BJ (cell line): ENCODE measurements around the gene TNRC18. TPM values are rescaled to one million over a fixed set of nuclear protein-coding genes. Genes with fewer than 3 reads are reported as not detected.
"Not testable (repeated sequence)": the region's sequence is repeated elsewhere in the genome, so short reads cannot be mapped to it uniquely, and the experiment has no call there.

Source experiments
- CTCF ChIA-PET: fragments of 350-600 bp; formaldehyde crosslinking; extraction: SDS; loops from one replicate; lab custom pipeline; 2021; ENCODE audit warnings: antibody characterized with exemption, inconsistent platforms; lab: Yijun Ruan, JAX
- POLR2A ChIA-PET: fragments of 300-600 bp; sonication (Branson Sonifier 250); formaldehyde crosslinking; extraction: SDS; loops from one replicate; lab custom pipeline; 2021; ENCODE audit warnings: antibody characterized with exemption; lab: Charles Lee
- DNase-seq: peaks from one replicate; pipeline ENCODE4 v3.0.0-alpha.2; 2011; ENCODE audit warnings: low read depth
- H3K27me3 ChIP-seq: 2 replicates; pipeline ENCODE4 v1.6.0; 2011; ENCODE audit warnings: low read length; ENCODE audit not compliant: control insufficient read depth, insufficient read depth
- H3K36me3 ChIP-seq: 2 replicates; pipeline ENCODE4 v1.5.1; 2011; ENCODE audit warnings: low read length; ENCODE audit not compliant: control insufficient read depth, insufficient read depth
- H3K4me3 ChIP-seq: 2 replicates; pipeline ENCODE4 v1.5.1; 2011; ENCODE audit warnings: low read depth, mild to moderate bottlenecking, control low read depth, low read length
- polyA plus RNA-seq: library from polyadenylated mRNA; depleted of rRNA; stranded (reverse); fragments of >200 nt; gene quantifications from 2 replicates; pipeline ENCODE4 v1.2.3, GENCODE V29; 2011
- TF ChIP-seq, protein P1 (sequence below): IDR thresholded peaks from 2 replicates; pipeline ENCODE4 v1.5.1; 2011; ENCODE audit warnings: low read depth, mild to moderate bottlenecking, control low read depth, inconsistent platforms, low read length, moderate library complexity; ENCODE audit not compliant: insufficient read depth

TNRC18 gene
- polyA plus RNA-seq, 1 experiment = 20.1 TPM

DNA sequence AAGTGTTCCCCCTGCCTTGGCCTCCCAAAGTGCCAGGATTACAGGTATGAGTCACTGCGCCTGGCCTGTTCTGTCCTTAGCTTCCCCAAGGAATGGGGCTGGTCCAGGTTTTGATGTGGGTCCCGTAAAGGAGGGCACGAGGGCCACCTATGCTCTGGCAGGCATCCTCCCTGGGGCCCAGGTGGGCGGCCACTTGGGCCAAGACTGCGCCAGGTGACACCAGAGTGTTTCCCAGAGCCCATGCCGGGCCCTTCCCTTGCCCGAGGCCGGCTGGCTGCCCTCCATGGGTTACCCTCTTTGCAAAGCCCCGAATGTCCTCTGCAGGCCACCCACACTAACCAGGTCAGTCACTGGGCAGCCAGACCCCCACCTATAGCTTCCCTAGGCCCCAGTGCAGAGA is 118.6 kb downstream of the TNRC18 start:
- H3K27me3 ChIP-seq, H3K4me3 ChIP-seq, DNase-seq, POLR2A ChIA-PET: not testable (repeated sequence)
- H3K36me3 ChIP-seq = peaks cover 13% of the 10 kb centered on the region
- CTCF ChIA-PET = interaction anchor here (0.8 kb wide), 1 partner anchor 185 kb away, joined by 3 read pairs; no protein-coding TSS in a partner anchor

- ChIA-PET CTCF (no interaction called here), POLR2A (no interaction called here)
- Histone ChIP-seq H3K27me3 (no peaks in the 10 kb centered on the region), H3K36me3 (peaks cover 10% of the 10 kb centered on the region), H3K4me3 (no peak overlapping the region)
- no peak for DNase-seq
- TF ChIP-seq, protein P1, sequence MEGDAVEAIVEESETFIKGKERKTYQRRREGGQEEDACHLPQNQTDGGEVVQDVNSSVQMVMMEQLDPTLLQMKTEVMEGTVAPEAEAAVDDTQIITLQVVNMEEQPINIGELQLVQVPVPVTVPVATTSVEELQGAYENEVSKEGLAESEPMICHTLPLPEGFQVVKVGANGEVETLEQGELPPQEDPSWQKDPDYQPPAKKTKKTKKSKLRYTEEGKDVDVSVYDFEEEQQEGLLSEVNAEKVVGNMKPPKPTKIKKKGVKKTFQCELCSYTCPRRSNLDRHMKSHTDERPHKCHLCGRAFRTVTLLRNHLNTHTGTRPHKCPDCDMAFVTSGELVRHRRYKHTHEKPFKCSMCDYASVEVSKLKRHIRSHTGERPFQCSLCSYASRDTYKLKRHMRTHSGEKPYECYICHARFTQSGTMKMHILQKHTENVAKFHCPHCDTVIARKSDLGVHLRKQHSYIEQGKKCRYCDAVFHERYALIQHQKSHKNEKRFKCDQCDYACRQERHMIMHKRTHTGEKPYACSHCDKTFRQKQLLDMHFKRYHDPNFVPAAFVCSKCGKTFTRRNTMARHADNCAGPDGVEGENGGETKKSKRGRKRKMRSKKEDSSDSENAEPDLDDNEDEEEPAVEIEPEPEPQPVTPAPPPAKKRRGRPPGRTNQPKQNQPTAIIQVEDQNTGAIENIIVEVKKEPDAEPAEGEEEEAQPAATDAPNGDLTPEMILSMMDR = no peak
Measured at GRCh38 chr7:5303591-5304505, 119.8 kb downstream of the TNRC18 start.

- TF ChIP-seq, protein P1 = no peak
- no peak for DNase-seq
- CTCF ChIA-PET = no interaction called here
- no peak overlapping the region for H3K4me3 ChIP-seq
- POLR2A ChIA-PET = no interaction called here
- no peaks in the 10 kb centered on the region for H3K27me3 ChIP-seq
- H3K36me3 ChIP-seq = peaks cover 10% of the 10 kb centered on the region
Measured at GRCh38 chr7:5303061-5303460, 120.6 kb downstream of the TNRC18 start.

DNA sequence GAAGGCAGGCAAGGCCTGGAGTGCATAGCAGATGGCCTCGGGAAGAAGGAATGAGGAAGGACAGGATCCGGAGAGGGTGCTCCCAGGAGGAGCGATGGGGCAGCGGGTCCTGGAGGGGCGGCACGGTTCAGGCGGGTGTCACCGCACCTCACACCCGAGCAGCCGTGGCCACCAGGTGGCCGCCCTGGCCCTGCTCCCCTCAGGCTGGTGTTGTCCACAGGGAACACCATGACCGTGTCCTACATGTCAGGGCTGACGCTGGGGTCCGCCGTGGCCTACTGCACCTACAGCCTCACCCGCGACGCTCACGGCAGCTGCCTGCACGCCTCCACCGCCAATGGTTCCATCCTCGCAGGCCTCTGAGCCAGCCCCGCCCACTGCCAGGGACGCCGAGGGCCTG is 121.1 kb downstream of the TNRC18 start:
- DNase-seq = no peak
- CTCF ChIA-PET = no interaction called here
- peaks cover 6% of the 10 kb centered on the region for H3K36me3 ChIP-seq
- POLR2A ChIA-PET = no interaction called here
- no peak overlapping the region for H3K4me3 ChIP-seq
- TF ChIP-seq, protein P1 = no peak
- H3K27me3 ChIP-seq = no peaks in the 10 kb centered on the region

DNA sequence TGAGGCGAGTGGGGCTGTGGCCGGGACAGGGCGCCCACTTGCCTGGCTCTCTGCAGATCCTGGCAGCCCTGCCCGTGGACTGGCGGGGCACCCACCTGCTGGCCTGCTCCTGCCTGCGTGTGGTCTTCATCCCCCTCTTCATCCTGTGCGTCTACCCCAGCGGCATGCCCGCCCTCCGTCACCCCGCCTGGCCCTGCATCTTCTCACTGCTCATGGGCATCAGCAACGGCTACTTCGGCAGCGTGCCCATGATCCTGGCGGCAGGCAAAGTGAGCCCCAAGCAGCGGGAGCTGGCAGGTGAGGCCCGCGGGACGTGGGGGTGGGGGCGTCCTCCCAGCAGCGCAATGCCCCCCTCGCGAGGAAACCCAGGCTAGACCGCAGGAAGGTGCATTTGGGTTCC is 123.3 kb downstream of the TNRC18 start:
- Histone ChIP-seq H3K27me3 (no peaks in the 10 kb centered on the region), H3K36me3 (no peaks in the 10 kb centered on the region), H3K4me3 (no peak overlapping the region)
- CTCF ChIA-PET = interaction anchor here (0.7 kb wide), 1 partner anchor 42 kb away, joined by 4 read pairs; no protein-coding TSS in a partner anchor
- DNase-seq = no peak
- TF ChIP-seq, protein P1 = no peak
- POLR2A ChIA-PET = no interaction called here
